ENCODE measurements around the gene DBP.
A peak's percentile ranks its signal among the peaks of the same experiment; 100 is the strongest.

DBP gene

DNA sequence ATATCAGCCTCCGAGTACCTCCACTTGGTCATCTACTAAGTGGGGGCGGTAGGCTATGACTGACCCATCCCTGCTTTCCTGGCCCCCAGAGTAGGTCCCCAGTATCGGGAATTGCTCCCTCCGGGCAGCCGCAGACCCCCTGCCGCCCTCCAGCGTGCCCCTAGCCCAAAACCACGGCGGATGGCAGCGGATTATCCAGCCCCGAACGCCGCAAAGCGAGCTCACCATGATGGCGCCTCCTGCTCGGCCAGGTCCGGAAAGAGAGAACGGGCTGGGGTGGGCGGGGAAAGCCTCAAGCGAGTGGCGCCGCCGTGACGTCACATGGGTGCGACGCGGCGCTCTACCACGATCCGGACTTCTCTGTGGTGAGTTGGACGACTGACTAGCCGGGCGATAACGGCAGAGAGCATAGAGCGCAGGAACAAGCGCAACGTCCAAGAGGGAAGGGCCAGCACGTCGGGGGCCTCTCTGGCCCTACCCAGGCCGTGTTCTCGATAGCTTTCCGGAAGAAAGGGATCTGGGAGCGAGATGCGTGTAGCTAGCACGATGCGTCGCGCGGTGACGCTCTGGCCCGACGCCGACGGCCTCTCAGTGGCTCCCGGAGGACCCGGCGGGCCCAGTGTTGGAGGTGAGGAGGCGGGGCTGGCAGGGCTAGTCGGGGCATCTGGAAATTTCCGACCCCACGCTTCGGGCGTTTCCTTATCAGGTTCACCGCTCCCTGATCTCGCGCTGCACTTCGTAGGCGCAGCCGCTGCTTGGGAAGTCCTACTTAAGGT, 18.1 kb downstream of the DBP start, which contains the start of the genes RPL18 and SPHK2:
TSS of gene RPL18 (minus strand) at position 263 of the 776 bp plus-strand sequence. CDS start at position 228, 35 bp downstream.
TSS of gene SPHK2 (plus strand) at position 591 of the 776 bp plus-strand sequence. CDS start 1,009 bp downstream, outside the sequence.
- Histone ChIP-seq H3K27me3 (ENCODE audit: insufficient read depth, low read length) (no peaks in the 10 kb centered on the region), H4K20me1 (ENCODE audit: insufficient read depth, low read length) (no peaks in the 10 kb centered on the region), H3K79me2 (ENCODE audit: insufficient read depth, low read length) (peaks cover 20% of the 10 kb centered on the region), H3K27ac (ENCODE audit: low read depth, low read length, poor library complexity, severe bottlenecking) (peak within 1 kb of the TSS; percentile 67), H3K36me3 (ENCODE audit: insufficient read depth, low read length) (peaks cover 40% of the 10 kb centered on the region), H3K9ac (ENCODE audit: low read length) (peak within 1 kb of the TSS; percentile 99), H3K9me2 (ENCODE audit: low read depth, low read length) (no peaks in the 10 kb centered on the region), H2AFZ (ENCODE audit: low read length) (no peak within 1 kb of the TSS), H3K4me3 (ENCODE audit: low read depth, low read length, poor library complexity, severe bottlenecking) (peak within 1 kb of the TSS; percentile 95), H3K4me2 (ENCODE audit: low read length) (peak within 1 kb of the TSS; percentile 92), H3K4me1 (ENCODE audit: insufficient read depth, low read length, severe bottlenecking) (peaks cover 61% of the 10 kb centered on the region), H3K9me3 (ENCODE audit: low read length) (no peaks in the 10 kb centered on the region), H3F3A (ENCODE audit: insufficient read depth, low read length) (no peaks in the 10 kb centered on the region)
- TF ChIP-seq, protein P1, sequence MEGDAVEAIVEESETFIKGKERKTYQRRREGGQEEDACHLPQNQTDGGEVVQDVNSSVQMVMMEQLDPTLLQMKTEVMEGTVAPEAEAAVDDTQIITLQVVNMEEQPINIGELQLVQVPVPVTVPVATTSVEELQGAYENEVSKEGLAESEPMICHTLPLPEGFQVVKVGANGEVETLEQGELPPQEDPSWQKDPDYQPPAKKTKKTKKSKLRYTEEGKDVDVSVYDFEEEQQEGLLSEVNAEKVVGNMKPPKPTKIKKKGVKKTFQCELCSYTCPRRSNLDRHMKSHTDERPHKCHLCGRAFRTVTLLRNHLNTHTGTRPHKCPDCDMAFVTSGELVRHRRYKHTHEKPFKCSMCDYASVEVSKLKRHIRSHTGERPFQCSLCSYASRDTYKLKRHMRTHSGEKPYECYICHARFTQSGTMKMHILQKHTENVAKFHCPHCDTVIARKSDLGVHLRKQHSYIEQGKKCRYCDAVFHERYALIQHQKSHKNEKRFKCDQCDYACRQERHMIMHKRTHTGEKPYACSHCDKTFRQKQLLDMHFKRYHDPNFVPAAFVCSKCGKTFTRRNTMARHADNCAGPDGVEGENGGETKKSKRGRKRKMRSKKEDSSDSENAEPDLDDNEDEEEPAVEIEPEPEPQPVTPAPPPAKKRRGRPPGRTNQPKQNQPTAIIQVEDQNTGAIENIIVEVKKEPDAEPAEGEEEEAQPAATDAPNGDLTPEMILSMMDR (IDR thresholded peaks at IDR 0.05; ENCODE audit: low read length): no peak
- TF ChIP-seq EZH2 (IDR thresholded peaks at IDR 0.05; ENCODE audit: borderline replicate concordance, low read length): no peak

DNA sequence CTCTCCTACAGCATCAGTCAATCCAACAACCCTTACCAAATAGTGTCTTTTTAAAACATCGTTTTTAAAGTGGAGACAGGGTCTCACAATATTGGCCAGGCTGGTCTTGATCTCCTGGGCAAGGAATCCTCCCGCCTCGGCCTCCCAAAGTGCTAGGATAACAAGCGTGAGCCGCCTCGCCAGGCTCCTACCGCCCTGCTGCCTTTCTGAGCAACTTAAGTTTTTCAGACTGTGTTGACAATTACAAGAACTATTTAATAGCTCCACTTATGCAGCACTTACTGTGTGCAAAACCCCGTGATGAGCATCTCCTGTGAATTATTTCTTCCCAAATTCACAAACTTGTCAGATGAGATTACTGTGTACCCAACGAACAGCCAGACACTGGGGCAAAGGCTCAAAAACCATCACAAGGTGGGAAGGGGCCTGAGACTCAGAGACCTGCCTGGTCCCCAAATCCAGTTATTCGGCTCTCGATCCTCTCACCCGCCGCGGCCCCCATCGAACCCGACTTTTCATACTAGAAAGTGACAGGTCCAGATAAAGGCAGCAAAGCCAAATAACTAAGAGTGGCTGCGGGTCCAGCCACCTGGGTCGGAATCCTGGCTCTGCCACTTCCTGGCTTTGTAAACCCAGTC, 18.8 kb downstream of the DBP start:
- H3F3A ChIP-seq (ENCODE audit: insufficient read depth, low read length): no peaks in the 10 kb centered on the region
- no peak for TF ChIP-seq EZH2 (IDR thresholded peaks at IDR 0.05; ENCODE audit: borderline replicate concordance, low read length)
- TF ChIP-seq, protein P1 (IDR thresholded peaks at IDR 0.05; ENCODE audit: low read length): no peak

DNA sequence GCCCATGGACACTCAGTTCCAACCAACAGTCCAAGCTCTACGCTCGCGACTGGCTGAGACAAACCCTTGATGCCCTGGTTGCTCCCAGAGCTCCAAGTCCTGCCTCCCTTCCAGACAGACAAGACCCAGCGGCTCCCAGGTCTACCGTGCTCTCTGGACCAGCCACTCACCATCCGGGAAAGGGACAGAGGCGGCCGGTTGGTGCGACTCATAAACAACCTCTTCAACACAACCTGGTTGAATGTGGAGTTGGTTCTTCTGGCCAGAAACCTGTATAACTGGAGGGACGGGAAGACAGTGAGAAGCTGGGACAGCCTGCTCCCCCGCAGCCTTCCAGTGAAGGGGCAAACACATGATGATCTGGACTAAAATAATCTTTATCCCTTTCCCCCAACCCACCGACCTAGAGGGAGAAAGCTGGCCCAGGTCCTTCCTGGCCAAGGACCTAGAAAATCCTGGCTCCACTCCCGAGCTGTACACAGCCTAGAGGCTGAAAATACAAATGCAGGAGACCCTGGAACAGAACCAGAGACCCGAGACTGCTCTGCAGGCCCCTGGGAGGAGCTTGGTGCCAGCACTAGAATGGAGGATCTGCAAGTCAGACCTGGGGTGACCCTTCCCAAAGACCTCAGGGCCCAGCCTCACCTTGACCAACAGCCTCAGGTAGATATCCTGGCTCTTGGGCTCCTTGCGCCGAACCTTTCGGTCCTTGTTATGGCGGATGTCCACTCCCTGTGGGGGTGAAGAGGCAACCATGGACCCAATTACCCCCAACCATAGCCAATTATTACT, 19.8 kb downstream of the DBP start:
- TF ChIP-seq, protein P1 (IDR thresholded peaks at IDR 0.05; ENCODE audit: low read length): no peak
- no peak for TF ChIP-seq EZH2 (IDR thresholded peaks at IDR 0.05; ENCODE audit: borderline replicate concordance, low read length)
- Histone ChIP-seq H3K9me3 (ENCODE audit: low read length) (no peaks in the 10 kb centered on the region), H3K4me2 (ENCODE audit: low read length) (peak overlapping the region; percentile 92), H3K27ac (ENCODE audit: low read depth, low read length, poor library complexity, severe bottlenecking) (no peak overlapping the region), H3K4me1 (ENCODE audit: insufficient read depth, low read length, severe bottlenecking) (peaks cover 47% of the 10 kb centered on the region), H3F3A (ENCODE audit: insufficient read depth, low read length) (no peaks in the 10 kb centered on the region), H3K9me2 (ENCODE audit: low read depth, low read length) (no peaks in the 10 kb centered on the region), H3K36me3 (ENCODE audit: insufficient read depth, low read length) (peaks cover 50% of the 10 kb centered on the region), H3K4me3 (ENCODE audit: low read depth, low read length, poor library complexity, severe bottlenecking) (peak overlapping the region; percentile 95), H3K79me2 (ENCODE audit: insufficient read depth, low read length) (peaks cover 20% of the 10 kb centered on the region), H4K20me1 (ENCODE audit: insufficient read depth, low read length) (no peaks in the 10 kb centered on the region), H3K27me3 (ENCODE audit: insufficient read depth, low read length) (no peaks in the 10 kb centered on the region), H3K9ac (ENCODE audit: low read length) (peak overlapping the region; percentile 99), H2AFZ (ENCODE audit: low read length) (no peak overlapping the region)

More for the DNA sequence above, 18.8 kb downstream of the DBP start:
- Histone ChIP-seq H3K9ac (ENCODE audit: low read length) (peak overlapping the region; percentile 99), H3K4me1 (ENCODE audit: insufficient read depth, low read length, severe bottlenecking) (peaks cover 55% of the 10 kb centered on the region), H3K4me3 (ENCODE audit: low read depth, low read length, poor library complexity, severe bottlenecking) (peak overlapping the region; percentile 95), H3K79me2 (ENCODE audit: insufficient read depth, low read length) (peaks cover 20% of the 10 kb centered on the region), H3K36me3 (ENCODE audit: insufficient read depth, low read length) (peaks cover 44% of the 10 kb centered on the region), H2AFZ (ENCODE audit: low read length) (no peak overlapping the region), H3K27me3 (ENCODE audit: insufficient read depth, low read length) (no peaks in the 10 kb centered on the region), H4K20me1 (ENCODE audit: insufficient read depth, low read length) (no peaks in the 10 kb centered on the region), H3K9me2 (ENCODE audit: low read depth, low read length) (no peaks in the 10 kb centered on the region), H3K27ac (ENCODE audit: low read depth, low read length, poor library complexity, severe bottlenecking) (peak overlapping the region; percentile 65), H3K9me3 (ENCODE audit: low read length) (no peaks in the 10 kb centered on the region), H3K4me2 (ENCODE audit: low read length) (peak overlapping the region; percentile 92)

All from OCI-LY1 (cell line).